ENCODE data around the gene XYLT1. TPM values are rescaled to one million over a fixed set of nuclear protein-coding genes. Genes with fewer than 3 reads are reported as not detected.

The XYLT1 gene
- total and polyA plus RNA-seq, 10 of the 15 experiments (the other 5 are each of a cell fraction or from before 2014, with no cell fraction given) = 0.88 to 14.8 (median 5.8) TPM

GRCh38 chr16:17098685-17099084 lies 372.1 kb downstream of the XYLT1 start:
- TF ChIP-seq WRNIP1 (IDR thresholded peaks at IDR 0.05; ENCODE audit: borderline replicate concordance, low read depth, low read length) = no peak
- no peak for TF ChIP-seq CUX1 (IDR thresholded peaks at IDR 0.05; ENCODE audit: insufficient replicate concordance, low read depth, low read length)
- TF ChIP-seq KAT2A (conservative IDR thresholded peaks at IDR 0.05; ENCODE audit: control insufficient read depth, low read depth, low read length) = no peak
- no peak for TF ChIP-seq CEBPB (IDR thresholded peaks at IDR 0.05; ENCODE audit: borderline replicate concordance in 1 of 2, low read depth in 2 of 2, low read length in 2 of 2)
- TF ChIP-seq SREBF1 (IDR thresholded peaks at IDR 0.05; ENCODE audit: low read length) = no peak
- TF ChIP-seq PML (IDR thresholded peaks at IDR 0.05; ENCODE audit: low read length) = no peak
- TF ChIP-seq KDM1A (IDR thresholded peaks at IDR 0.05; ENCODE audit: borderline replicate concordance) = no peak
- no peak for TF ChIP-seq ASH2L (IDR thresholded peaks at IDR 0.05; ENCODE audit: borderline replicate concordance, low read depth)
- no peak for TF ChIP-seq ZNF217 (IDR thresholded peaks at IDR 0.05)
- no peak for TF ChIP-seq MEF2A (IDR thresholded peaks at IDR 0.05; ENCODE audit: insufficient read depth, low read depth, low read length)
- TF ChIP-seq TCF3 (IDR thresholded peaks at IDR 0.05; ENCODE audit: borderline replicate concordance, insufficient read depth, low read depth, low read length) = no peak
- TF ChIP-seq NBN (IDR thresholded peaks at IDR 0.05) = no peak
- TF ChIP-seq EED (IDR thresholded peaks at IDR 0.05; ENCODE audit: low read depth) = no peak
- no peak for TF ChIP-seq SRF (IDR thresholded peaks at IDR 0.05; ENCODE audit: low read depth in 2 of 2, low read length in 2 of 2)
- no peak for TF ChIP-seq TCF7 (IDR thresholded peaks at IDR 0.05; ENCODE audit: borderline replicate concordance)
- TF ChIP-seq E4F1 (IDR thresholded peaks at IDR 0.05; ENCODE audit: borderline replicate concordance, partially characterized antibody) = no peak
- no peak for TF ChIP-seq ATF2 (IDR thresholded peaks at IDR 0.05; ENCODE audit: low read length)
- H3K27me3 ChIP-seq (replicated peaks in 1 of 2; ENCODE audit: control insufficient read depth in 2 of 2, insufficient read depth in 2 of 2, low read length in 1 of 2) = no peaks in the 10 kb centered on the region
- H3K4me3 ChIP-seq = no peak overlapping the region
- 82% methylated on average over 6 of the region's 6 CpGs for WGBS (ENCODE audit: insufficient coverage, insufficient replicate concordance, low lambda C conversion rate, missing lambda C conversion rate)
- ChIA-PET RAD21 (ENCODE audit: unreplicated experiment) (no interaction called here), SMC1A (ENCODE audit: uncharacterized antibody, unreplicated experiment) (interaction anchor here (1.0 kb wide), 1 partner anchor 19 kb away, joined by 3 read pairs; no protein-coding TSS in a partner anchor), POLR2A (no interaction called here), CTCF (no interaction called here)
- no peak for FAIRE-seq
- no peak for DNase-seq (ENCODE audit: low read depth, low spot score)
- no TSS peak for BruUV-seq (replicated peaks)
- no peak overlapping the region for H3K9ac ChIP-seq (ENCODE audit: control insufficient read depth, insufficient read depth, low read length)
- intact Hi-C loops (cut with micrococcal nuclease; ENCODE audit: unreplicated experiment) (no loop called here), in situ Hi-C loops (cut with MboI) (no loop called here)
- no peak overlapping the region for H3K4me2 ChIP-seq (ENCODE audit: control insufficient read depth, insufficient read depth)
- no peaks in the 10 kb centered on the region for H3K79me2 ChIP-seq (ENCODE audit: control insufficient read depth, insufficient read depth, low read length)
- no peak overlapping the region for H2AFZ ChIP-seq (ENCODE audit: control insufficient read depth, low read depth, low read length)
- H3K27ac ChIP-seq (ENCODE audit: control insufficient read depth, insufficient read depth) = no peak overlapping the region
- ATAC-seq = no peak
- no peaks in the 10 kb centered on the region for H3K4me1 ChIP-seq (ENCODE audit: control insufficient read depth, insufficient read depth, low read length)
- H3K9me3 ChIP-seq (replicated peaks; ENCODE audit: control insufficient read depth, insufficient read depth, low read length) = no peaks in the 10 kb centered on the region; the same call in 2 of the 3 replicates
- no peaks in the 10 kb centered on the region for H3K36me3 ChIP-seq (ENCODE audit: control insufficient read depth in 2 of 2, insufficient read depth in 2 of 2, low read length in 1 of 2)
- H4K20me1 ChIP-seq (ENCODE audit: control insufficient read depth, insufficient read depth) = no peaks in the 10 kb centered on the region

All from GM12878 (cell line).